Testis (tissue), 2 donors: ENCODE measurements around the gene CSF3R.
"Not testable (repeated sequence)": the region's sequence is repeated elsewhere in the genome, so short reads cannot be mapped to it uniquely, and the experiment has no call there.

ENCODE experiments used
- POLR2A ChIP-seq: fragments of 450-650 bp; IDR thresholded peaks from one replicate; pipeline ENCODE4 v1.6.1; 2017; ENCODE audit warnings: antibody characterized with exemption, mild to moderate bottlenecking, moderate library complexity
- TF ChIP-seq, protein P1 (sequence below), 3 experiments: fragments of 450-650 bp in 2 of 3; fragments of 200-600 bp in 1 of 3; sonication (generic) in 1 of 3; IDR thresholded peaks; one replicate each; pipeline ENCODE4 v1.5.1; 2016 to 2019; ENCODE audit warnings: antibody characterized with exemption in 3 of 3, mild to moderate bottlenecking in 2 of 3, moderate library complexity in 1 of 3

GRCh38 chr1:36487336-36487725 lies 4.6 kb upstream of the CSF3R start:
- TF ChIP-seq, protein P1, sequence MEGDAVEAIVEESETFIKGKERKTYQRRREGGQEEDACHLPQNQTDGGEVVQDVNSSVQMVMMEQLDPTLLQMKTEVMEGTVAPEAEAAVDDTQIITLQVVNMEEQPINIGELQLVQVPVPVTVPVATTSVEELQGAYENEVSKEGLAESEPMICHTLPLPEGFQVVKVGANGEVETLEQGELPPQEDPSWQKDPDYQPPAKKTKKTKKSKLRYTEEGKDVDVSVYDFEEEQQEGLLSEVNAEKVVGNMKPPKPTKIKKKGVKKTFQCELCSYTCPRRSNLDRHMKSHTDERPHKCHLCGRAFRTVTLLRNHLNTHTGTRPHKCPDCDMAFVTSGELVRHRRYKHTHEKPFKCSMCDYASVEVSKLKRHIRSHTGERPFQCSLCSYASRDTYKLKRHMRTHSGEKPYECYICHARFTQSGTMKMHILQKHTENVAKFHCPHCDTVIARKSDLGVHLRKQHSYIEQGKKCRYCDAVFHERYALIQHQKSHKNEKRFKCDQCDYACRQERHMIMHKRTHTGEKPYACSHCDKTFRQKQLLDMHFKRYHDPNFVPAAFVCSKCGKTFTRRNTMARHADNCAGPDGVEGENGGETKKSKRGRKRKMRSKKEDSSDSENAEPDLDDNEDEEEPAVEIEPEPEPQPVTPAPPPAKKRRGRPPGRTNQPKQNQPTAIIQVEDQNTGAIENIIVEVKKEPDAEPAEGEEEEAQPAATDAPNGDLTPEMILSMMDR (IDR thresholded peaks at IDR 0.05): not testable (repeated sequence)
- TF ChIP-seq POLR2A: not testable (repeated sequence)
